ENCODE measurements around the gene TOMM22.
A peak's percentile ranks its signal among the peaks of the same experiment; 100 is the strongest.

TOMM22 gene

GRCh38 chr22:38715852-38716251 lies 34.1 kb downstream of the TOMM22 start:
- no peak for DNase-seq

- no peak for DNase-seq
Measured at GRCh38 chr22:38716271-38716670, 34.5 kb downstream of the TOMM22 start.

- DNase-seq: no peak
Measured at GRCh38 chr22:38716826-38717225, 35.1 kb downstream of the TOMM22 start.

- DNase-seq: no peak
Measured at GRCh38 chr22:38717244-38717643, 35.5 kb downstream of the TOMM22 start.

GRCh38 chr22:38718414-38718813 lies 36.7 kb downstream of the TOMM22 start:
- DNase-seq: no peak

- no peak for DNase-seq
Measured at GRCh38 chr22:38719196-38719595, 37.4 kb downstream of the TOMM22 start.

GRCh38 chr22:38720350-38720749 lies 38.6 kb downstream of the TOMM22 start:
- DNase-seq: no peak

- DNase-seq: no peak
Measured at GRCh38 chr22:38721551-38721950, 39.8 kb downstream of the TOMM22 start.

- no peak for DNase-seq
Measured at GRCh38 chr22:38724176-38724575, 42.4 kb downstream of the TOMM22 start.

- DNase-seq: peak; percentile 49
Measured at GRCh38 chr22:38724926-38725571, 43.3 kb downstream of the TOMM22 start.

- no peak for DNase-seq
Measured at GRCh38 chr22:38725900-38726655, 44.3 kb downstream of the TOMM22 start.

GRCh38 chr22:38727123-38727522 lies 45.4 kb downstream of the TOMM22 start:
- no peak for DNase-seq

- DNase-seq: no peak
Measured at GRCh38 chr22:38727530-38728451, 46.0 kb downstream of the TOMM22 start.

GRCh38 chr22:38728871-38729796 lies 47.4 kb downstream of the TOMM22 start:
- DNase-seq: no peak

- no peak for DNase-seq
Measured at GRCh38 chr22:38729946-38730345, 48.2 kb downstream of the TOMM22 start.

GRCh38 chr22:38730411-38730871 lies 48.7 kb downstream of the TOMM22 start:
- DNase-seq: no peak

- no peak for DNase-seq
Measured at GRCh38 chr22:38731703-38732161, 50.0 kb downstream of the TOMM22 start.

GRCh38 chr22:38732251-38732815 lies 50.6 kb downstream of the TOMM22 start:
- no peak for DNase-seq

GRCh38 chr22:38733329-38733723 lies 51.6 kb downstream of the TOMM22 start:
- peak; percentile 71 for DNase-seq

GRCh38 chr22:38733724-38734381 lies 52.1 kb downstream of the TOMM22 start:
- no peak for DNase-seq

Data from CD4-positive, alpha-beta T cell treated with Interleukin-6 for 4 hours (primary cell).